CD4-positive, alpha-beta T cell treated with Interleukin-4 for 4 hours (primary cell): ENCODE results near the gene IGSF23.

Source experiments
- DNase-seq: peaks from one replicate; pipeline ENCODE4 v3.0.0-alpha.2; 2020

IGSF23 gene

GRCh38 chr19:44643605-44644401 lies 30.4 kb downstream of the IGSF23 start, which contains the start of gene PVR:
PVR (plus strand) TSS chr19:44643910; CDS start chr19:44644097, 187 bp downstream.
- no peak for DNase-seq

GRCh38 chr19:44644402-44645016 lies 31.1 kb downstream of the IGSF23 start:
- no peak for DNase-seq

- no peak for DNase-seq
These were observed 32.2 kb downstream of the IGSF23 start for GRCh38 chr19:44645407-44646048.

- DNase-seq = no peak
These were observed 32.7 kb downstream of the IGSF23 start for GRCh38 chr19:44646049-44646416.

- DNase-seq = no peak
These were observed 33.8 kb downstream of the IGSF23 start for GRCh38 chr19:44647144-44647543.

GRCh38 chr19:44648631-44649251 lies 35.4 kb downstream of the IGSF23 start:
- DNase-seq = no peak

- no peak for DNase-seq
These were observed 36.3 kb downstream of the IGSF23 start for GRCh38 chr19:44649578-44650145.

GRCh38 chr19:44653343-44653742 lies 40.0 kb downstream of the IGSF23 start:
- no peak for DNase-seq

- DNase-seq = peak; percentile 72
These were observed 40.8 kb downstream of the IGSF23 start for GRCh38 chr19:44653977-44654774.

- DNase-seq = peak; percentile 45
These were observed 44.0 kb downstream of the IGSF23 start for GRCh38 chr19:44657211-44657921.

- DNase-seq = no peak
These were observed 44.8 kb downstream of the IGSF23 start for GRCh38 chr19:44658069-44658733.

- no peak for DNase-seq
These were observed 46.7 kb downstream of the IGSF23 start for GRCh38 chr19:44660081-44660480.

- no peak for DNase-seq
These were observed 47.8 kb downstream of the IGSF23 start for GRCh38 chr19:44661205-44661604.

GRCh38 chr19:44661904-44662303 lies 48.5 kb downstream of the IGSF23 start:
- DNase-seq = no peak

GRCh38 chr19:44662691-44663385 lies 49.5 kb downstream of the IGSF23 start:
- DNase-seq = no peak

- DNase-seq = no peak
These were observed 50.6 kb downstream of the IGSF23 start for GRCh38 chr19:44663996-44664395.

- DNase-seq = no peak
These were observed 51.6 kb downstream of the IGSF23 start for GRCh38 chr19:44664976-44665375.

GRCh38 chr19:44666852-44667556 lies 53.6 kb downstream of the IGSF23 start:
- DNase-seq = no peak

GRCh38 chr19:44668985-44669764 lies 55.8 kb downstream of the IGSF23 start:
- DNase-seq = no peak
